K562 (cell line): ENCODE data around the gene AJM1. TPM values are rescaled to one million over a fixed set of nuclear protein-coding genes. Genes with fewer than 3 reads are reported as not detected.

Experiments used
- BRD4 ChIP-seq: fragments of 200-600 bp; sonication (generic); IDR thresholded peaks from 2 replicates; pipeline ENCODE4 v1.6.1; 2017; ENCODE audit warnings: inconsistent platforms
- HDAC3 ChIP-seq: fragments of 450-650 bp; IDR thresholded peaks from 2 replicates; pipeline ENCODE4 v1.6.1; 2018; ENCODE audit warnings: borderline replicate concordance, mild to moderate bottlenecking, moderate library complexity; ENCODE audit not compliant: partially characterized antibody
- ILF3 ChIP-seq: fragments of 450-650 bp; IDR thresholded peaks from 2 replicates; pipeline ENCODE4 v1.6.1; 2018; ENCODE audit warnings: antibody characterized with exemption, mild to moderate bottlenecking, moderate library complexity, borderline replicate concordance
- SMARCB1 ChIP-seq: IDR thresholded peaks from 2 replicates; pipeline ENCODE4 v1.6.1; 2011; ENCODE audit warnings: improper control_type of control experiment, low read depth; ENCODE audit not compliant: insufficient read length
- TFAM ChIP-seq: fragments of 250-450 bp; sonication (Bioruptor Pico); conservative IDR thresholded peaks from 2 replicates; pipeline ENCODE4 v1.5.0; 2021; ENCODE audit warnings: mild to moderate bottlenecking, moderate library complexity
- TRIM28 ChIP-seq: fragments of 450-650 bp; IDR thresholded peaks from 2 replicates; pipeline ENCODE4 v1.6.1; 2017
- ZNF280B ChIP-seq: fragments of 250-450 bp; sonication (Bioruptor Pico); IDR thresholded peaks from 2 replicates; pipeline ENCODE4 v1.5.1; 2021; ENCODE audit warnings: mild to moderate bottlenecking
- ZNF407 ChIP-seq: fragments of 450-650 bp; IDR thresholded peaks from 2 replicates; pipeline ENCODE4 v1.6.1; 2016; ENCODE audit warnings: low read depth
- ZNF609 ChIP-seq: sonication (generic); formaldehyde crosslinking; IDR thresholded peaks from 2 replicates; pipeline ENCODE4 v1.8.1; 2023; ENCODE audit warnings: missing genetic modification reagents, mild to moderate bottlenecking, borderline replicate concordance
- polyA plus RNA-seq, 8 experiments: library from polyadenylated mRNA; depleted of rRNA in 4 of 8; stranded (reverse) in 5 of 8; unstranded in 3 of 8; fragments of >200 nt; fragmentation: Nextera tagmentation in 2 of 8; fragmentation: Illumina TruSeq in 1 of 8; extraction: Ambion mirVana in 2 of 8; extraction: Trizol in 1 of 8; gene quantifications; 2 replicates each; pipeline versions ENCODE4 v1.2.1 to v1.2.3, GENCODE V29; 2011 to 2014; ENCODE audit warnings: inconsistent platforms in 1 of 8, missing spikeins in 1 of 8
- total RNA-seq, 7 experiments: library from RNA; depleted of rRNA in 6 of 7; stranded (reverse); fragments of >200 nt in 6 of 7; fragmentation: Illumina TruSeq in 2 of 7; extraction: Trizol in 2 of 7; gene quantifications; 2 replicates each; pipeline versions ENCODE4 v1.2.1 to v1.2.3, GENCODE V29; 2011 to 2021; ENCODE audit warnings: low replicate concordance in 1 of 7

Gene AJM1
- total and polyA plus RNA-seq, 9 of the 15 experiments (the other 6 are each of a cell fraction or from before 2014, with no cell fraction given), result 0.01 to 3.7 (median 0.65) TPM; not detected in 1

GRCh38 chr9:136882109-136882946, 40.0 kb downstream of the AJM1 start (continued):
- no peak for TF ChIP-seq ZNF280B (CRISPR knock-in tag)
- no peak for TF ChIP-seq BRD4
- no peak for TF ChIP-seq TRIM28
- TF ChIP-seq ZNF609 (CRISPR knock-in tag), result no peak
- no peak for TF ChIP-seq HDAC3
- TF ChIP-seq TFAM (CRISPR knock-in tag), result no peak
- no peak for TF ChIP-seq ILF3
- no peak for TF ChIP-seq ZNF407
- no peak for TF ChIP-seq SMARCB1
